D721Med (cell line): ENCODE measurements around the gene PSMA6.

ENCODE experiments used
- DNase-seq: peaks from one replicate; pipeline ENCODE4 v3.0.0; 2011; ENCODE audit warnings: low spot score; ENCODE audit not compliant: insufficient read length
- FAIRE-seq: peaks from 2 replicates; lab custom pipeline; 2011; peaks lifted over from hg19 to GRCh38; lab: Jason Lieb, UNC
- CTCF ChIP-seq: IDR thresholded peaks from 2 replicates; pipeline ENCODE4 v1.5.1; 2012; ENCODE audit warnings: mild to moderate bottlenecking, control low read depth; ENCODE audit not compliant: insufficient read depth; ENCODE audit errors: missing control alignments

PSMA6 gene

GRCh38 chr14:35292051-35292769, at the start of gene PSMA6:
Gene PSMA6 (plus strand): TSS chr14:35292382. CDS start chr14:35292477, 95 bp downstream.
- DNase-seq (peak; percentile 59), FAIRE-seq (no peak)
- TF ChIP-seq CTCF = no peak

GRCh38 chr14:35242599-35243311, 49.4 kb upstream of the PSMA6 start:
- FAIRE-seq = no peak

GRCh38 chr14:35243956-35244355, 48.2 kb upstream of the PSMA6 start:
- no peak for FAIRE-seq
- DNase-seq = no peak
- TF ChIP-seq CTCF = no peak

More at GRCh38 chr14:35242599-35243311, 49.4 kb upstream of the PSMA6 start:
- DNase-seq = no peak
- TF ChIP-seq CTCF = no peak

- FAIRE-seq = no peak
- no peak for DNase-seq
- no peak for TF ChIP-seq CTCF
Measured at GRCh38 chr14:35244542-35244941, 47.6 kb upstream of the PSMA6 start.

- no peak for TF ChIP-seq CTCF
- FAIRE-seq (no peak), DNase-seq (no peak)
Measured at GRCh38 chr14:35245051-35245450, 47.1 kb upstream of the PSMA6 start.

GRCh38 chr14:35247777-35248475, 44.3 kb upstream of the PSMA6 start:
- FAIRE-seq (no peak), DNase-seq (no peak)
- TF ChIP-seq CTCF = no peak
